A673 (cell line): ENCODE measurements around the gene ACSF2.

Experiments used
- EZH2 ChIP-seq: fragments of 200-600 bp; sonication (generic); IDR thresholded peaks from 2 replicates; pipeline ENCODE4 v1.6.1; 2017; ENCODE audit warnings: borderline replicate concordance, low read depth, mild to moderate bottlenecking, mixed read lengths, antibody characterized with exemption, low read length; ENCODE audit not compliant: poor library complexity, severe bottlenecking
- TF ChIP-seq, protein P1 (sequence below): fragments of 300-800, 200-600 bp; sonication (generic); conservative IDR thresholded peaks from 2 replicates; pipeline ENCODE4 v1.5.1; 2017; ENCODE audit warnings: low read depth, mild to moderate bottlenecking, antibody characterized with exemption, low read length, moderate library complexity, mixed read lengths

DNA sequence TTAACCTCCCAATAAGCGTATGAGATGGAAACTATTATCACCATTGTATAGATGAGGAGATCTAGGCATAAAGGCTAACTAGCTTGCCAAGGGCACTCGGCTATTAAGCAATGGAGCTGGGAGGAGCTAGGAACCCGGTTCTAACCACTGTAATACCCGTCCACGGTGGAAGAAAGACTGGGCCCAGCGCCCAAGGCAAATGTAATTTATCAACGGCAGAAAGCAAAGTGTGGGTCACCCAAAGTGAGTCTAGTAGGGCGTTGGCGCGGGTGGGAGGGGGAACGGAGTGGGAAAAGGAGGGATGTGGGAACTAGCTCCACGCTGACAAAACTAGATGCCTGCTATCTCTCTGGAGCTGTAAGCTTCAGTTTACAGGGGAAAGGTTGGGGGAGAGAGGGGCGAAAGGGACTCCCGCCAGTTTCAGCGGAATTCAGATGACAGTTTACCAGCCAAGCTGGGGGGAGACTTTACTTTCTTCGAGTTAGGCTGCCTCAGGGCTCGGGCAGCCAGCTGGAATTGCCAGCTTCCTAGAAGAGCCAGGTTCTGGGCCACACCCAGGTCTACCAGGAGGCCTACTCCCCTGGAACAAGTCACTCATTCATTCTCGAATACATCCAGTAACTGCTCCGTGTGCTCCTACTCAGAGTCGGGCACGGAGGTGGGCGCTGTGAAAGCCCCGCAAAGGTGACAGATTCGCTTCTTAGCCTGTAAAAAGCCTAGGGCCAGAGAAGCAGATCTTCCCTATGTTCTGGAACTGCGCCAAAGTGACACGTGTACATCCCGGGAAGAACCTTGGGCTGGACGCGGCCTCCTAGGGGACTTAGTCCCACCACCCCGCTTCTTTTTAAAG, 29.5 kb upstream of the ACSF2 start:
- TF ChIP-seq, protein P1, sequence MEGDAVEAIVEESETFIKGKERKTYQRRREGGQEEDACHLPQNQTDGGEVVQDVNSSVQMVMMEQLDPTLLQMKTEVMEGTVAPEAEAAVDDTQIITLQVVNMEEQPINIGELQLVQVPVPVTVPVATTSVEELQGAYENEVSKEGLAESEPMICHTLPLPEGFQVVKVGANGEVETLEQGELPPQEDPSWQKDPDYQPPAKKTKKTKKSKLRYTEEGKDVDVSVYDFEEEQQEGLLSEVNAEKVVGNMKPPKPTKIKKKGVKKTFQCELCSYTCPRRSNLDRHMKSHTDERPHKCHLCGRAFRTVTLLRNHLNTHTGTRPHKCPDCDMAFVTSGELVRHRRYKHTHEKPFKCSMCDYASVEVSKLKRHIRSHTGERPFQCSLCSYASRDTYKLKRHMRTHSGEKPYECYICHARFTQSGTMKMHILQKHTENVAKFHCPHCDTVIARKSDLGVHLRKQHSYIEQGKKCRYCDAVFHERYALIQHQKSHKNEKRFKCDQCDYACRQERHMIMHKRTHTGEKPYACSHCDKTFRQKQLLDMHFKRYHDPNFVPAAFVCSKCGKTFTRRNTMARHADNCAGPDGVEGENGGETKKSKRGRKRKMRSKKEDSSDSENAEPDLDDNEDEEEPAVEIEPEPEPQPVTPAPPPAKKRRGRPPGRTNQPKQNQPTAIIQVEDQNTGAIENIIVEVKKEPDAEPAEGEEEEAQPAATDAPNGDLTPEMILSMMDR = no peak
- TF ChIP-seq EZH2 = no peak
